Activated naive CD8-positive, alpha-beta T cell treated with anti-CD3 and anti-CD28 coated beads, Interleukin-2, amount 50 U/mL, for 16 hours (primary cell): ENCODE measurements around the gene ANXA6.

Experiments
- DNase-seq: peaks from one replicate; pipeline ENCODE4 v3.0.0-alpha.2; 2020; ENCODE audit warnings: low read depth, low spot score

Gene ANXA6

GRCh38 chr5:151105561-151105960, 52.0 kb downstream of the ANXA6 start:
- DNase-seq = no peak

GRCh38 chr5:151104795-151105194, 52.8 kb downstream of the ANXA6 start:
- DNase-seq = no peak

GRCh38 chr5:151101746-151102145, 55.8 kb downstream of the ANXA6 start:
- DNase-seq = no peak

GRCh38 chr5:151101151-151101550, 56.4 kb downstream of the ANXA6 start:
- no peak for DNase-seq

GRCh38 chr5:151100681-151101080, 56.9 kb downstream of the ANXA6 start:
- DNase-seq = no peak

GRCh38 chr5:151098768-151099121, 58.8 kb downstream of the ANXA6 start:
- no peak for DNase-seq

- no peak for DNase-seq
Observed at GRCh38 chr5:151097820-151098767, 59.5 kb downstream of the ANXA6 start.

GRCh38 chr5:151097061-151097460, 60.5 kb downstream of the ANXA6 start:
- DNase-seq = no peak

- no peak for DNase-seq
Observed at GRCh38 chr5:151096001-151096373, 61.6 kb downstream of the ANXA6 start.

- DNase-seq = no peak
Observed at GRCh38 chr5:151095341-151096000, 62.1 kb downstream of the ANXA6 start.

GRCh38 chr5:151094852-151095245, 62.7 kb downstream of the ANXA6 start:
- no peak for DNase-seq

- DNase-seq = no peak
Observed at GRCh38 chr5:151094030-151094851, 63.3 kb downstream of the ANXA6 start.

- DNase-seq = no peak
Observed at GRCh38 chr5:151093476-151093889, 64.1 kb downstream of the ANXA6 start.

GRCh38 chr5:151092762-151093161, 64.8 kb downstream of the ANXA6 start:
- DNase-seq = no peak

- DNase-seq = no peak
Observed at GRCh38 chr5:151089726-151090125, 67.9 kb downstream of the ANXA6 start.

GRCh38 chr5:151088986-151089385, 68.6 kb downstream of the ANXA6 start:
- no peak for DNase-seq

GRCh38 chr5:151087486-151087885, 70.1 kb downstream of the ANXA6 start:
- no peak for DNase-seq

- DNase-seq = no peak
Observed at GRCh38 chr5:151086905-151087360, 70.6 kb downstream of the ANXA6 start.

GRCh38 chr5:151086192-151086869, 71.2 kb downstream of the ANXA6 start:
- DNase-seq = no peak

GRCh38 chr5:151085517-151086041, 72.0 kb downstream of the ANXA6 start:
- no peak for DNase-seq

- no peak for DNase-seq
Observed at GRCh38 chr5:151084363-151084762, 73.2 kb downstream of the ANXA6 start.
